T follicular helper cell (primary cell): ENCODE data around the gene IMMP2L.

ENCODE experiments used
- DNase-seq: peaks from one replicate; pipeline ENCODE4 v3.0.0-alpha.2; 2020; ENCODE audit warnings: low read depth

The IMMP2L gene

DNA sequence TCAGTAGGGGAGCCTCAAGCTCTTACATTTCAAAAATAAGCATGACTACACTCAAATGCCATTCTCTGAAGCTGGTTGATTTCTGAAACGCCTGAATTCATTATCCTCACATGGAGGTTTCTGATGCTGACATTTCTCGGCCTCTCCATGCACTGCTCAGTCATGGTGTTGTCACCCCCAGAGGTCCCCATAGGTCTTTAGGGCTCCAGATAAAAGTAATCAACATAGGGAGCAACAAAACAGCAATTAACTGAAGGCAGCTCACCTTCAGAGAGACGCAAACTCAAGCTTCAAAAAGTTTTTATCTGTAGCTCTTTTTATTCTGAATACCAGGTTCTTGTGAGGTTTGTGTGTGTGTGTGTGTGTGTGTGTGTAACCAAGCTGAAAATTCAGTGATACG lies 694.5 kb downstream of the IMMP2L start:
- no peak for DNase-seq

DNA sequence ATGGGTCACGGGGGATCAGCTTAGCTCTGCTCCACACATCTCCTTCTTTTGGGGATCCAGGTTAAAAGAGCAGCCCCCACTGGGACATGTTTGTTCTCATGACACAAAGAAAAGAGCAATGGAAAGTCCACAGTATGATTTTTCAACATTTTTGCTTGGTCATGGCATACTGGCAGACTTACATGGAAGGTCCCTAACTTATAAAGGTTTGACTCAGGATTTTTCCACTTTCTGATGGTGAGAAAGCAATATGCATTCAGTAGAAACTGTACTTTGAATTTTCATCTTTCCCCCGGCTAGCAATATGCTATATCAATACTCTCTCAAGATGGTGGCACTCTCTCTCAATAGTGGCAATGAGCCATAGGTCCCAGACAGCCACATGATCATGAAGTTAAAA lies 699.0 kb downstream of the IMMP2L start:
- no peak for DNase-seq

- no peak for DNase-seq
Measured at GRCh38 chr7:110861163-110861562, 701.1 kb downstream of the IMMP2L start.

DNA sequence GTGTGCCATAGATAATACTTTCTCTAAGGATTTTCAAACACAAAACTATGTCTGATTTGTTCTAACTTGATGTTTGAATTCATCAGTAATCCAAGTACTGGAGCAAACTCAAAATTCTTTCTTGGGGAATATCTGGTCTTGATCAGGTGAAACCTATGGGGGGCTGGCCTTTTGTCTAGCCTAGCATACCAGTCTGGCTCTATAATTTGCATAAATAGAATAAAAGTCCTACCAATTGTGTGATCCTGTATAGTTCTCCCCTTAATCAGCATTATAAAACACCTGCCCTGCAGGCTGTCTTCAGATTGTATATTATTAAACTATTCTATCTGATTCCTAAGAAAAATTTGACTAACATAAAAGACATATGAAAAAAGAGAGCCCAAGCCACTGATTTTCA lies 705.2 kb downstream of the IMMP2L start:
- DNase-seq = no peak

DNA sequence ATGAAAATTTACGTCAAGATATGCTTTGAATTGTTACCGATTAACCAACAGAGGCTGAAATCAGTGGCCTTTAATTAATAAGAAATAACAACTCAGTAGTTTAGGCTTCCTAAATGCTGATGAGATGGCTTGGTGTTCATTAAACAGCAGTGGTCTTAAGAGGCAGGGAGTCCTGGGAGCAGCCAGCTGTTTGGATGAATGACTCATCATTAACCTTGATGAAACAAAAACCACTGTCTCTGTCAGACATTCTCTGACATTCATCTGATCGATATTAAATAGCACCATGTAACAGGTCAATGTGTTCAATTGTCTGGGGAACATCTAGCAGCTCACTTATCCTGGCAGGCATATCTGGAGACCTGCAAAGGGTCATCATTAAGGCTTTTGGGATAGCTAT lies 705.6 kb downstream of the IMMP2L start:
- no peak for DNase-seq

DNA sequence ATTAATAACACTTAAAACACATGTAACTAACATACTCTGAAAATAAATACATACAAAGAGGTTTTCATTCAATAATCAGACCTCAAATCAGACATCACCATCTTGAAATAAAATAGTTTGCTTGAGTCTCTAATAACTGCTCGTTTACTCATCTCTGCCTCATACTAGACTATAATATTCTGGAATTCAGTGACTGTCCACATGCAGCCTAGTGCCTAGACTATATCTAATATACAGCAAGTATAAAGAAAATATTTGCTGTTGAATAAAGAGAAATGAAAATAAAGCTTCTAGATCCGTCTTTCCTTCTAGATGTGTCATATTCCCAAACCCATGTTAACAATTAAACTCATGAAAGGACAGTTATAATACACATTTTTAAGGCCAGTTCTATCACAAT lies 707.6 kb downstream of the IMMP2L start:
- no peak for DNase-seq

GRCh38 chr7:110854166-110854565 lies 708.1 kb downstream of the IMMP2L start:
- no peak for DNase-seq

GRCh38 chr7:110853263-110853662 lies 709.0 kb downstream of the IMMP2L start:
- no peak for DNase-seq

GRCh38 chr7:110852156-110852940 lies 709.9 kb downstream of the IMMP2L start:
- no peak for DNase-seq

DNA sequence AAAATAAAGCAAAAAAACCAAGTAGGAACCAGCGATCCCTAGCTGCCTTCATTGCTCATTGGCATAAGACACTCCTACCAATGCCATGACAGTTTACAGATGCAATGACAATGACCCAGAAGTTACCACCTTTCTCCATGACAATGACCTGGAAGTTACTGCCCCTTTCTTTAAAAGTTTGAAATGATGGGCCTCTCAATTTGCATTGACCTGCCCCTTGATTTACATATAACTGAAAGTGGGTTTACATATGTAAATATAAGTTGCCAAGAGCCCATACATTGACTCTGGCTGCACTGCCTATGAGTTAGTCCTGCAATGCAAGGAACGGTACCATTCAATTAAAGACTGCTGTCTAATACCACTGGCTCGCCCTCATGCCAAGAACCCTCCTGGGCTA lies 712.1 kb downstream of the IMMP2L start:
- DNase-seq = no peak

GRCh38 chr7:110842796-110843195 lies 719.5 kb downstream of the IMMP2L start:
- DNase-seq = no peak

DNA sequence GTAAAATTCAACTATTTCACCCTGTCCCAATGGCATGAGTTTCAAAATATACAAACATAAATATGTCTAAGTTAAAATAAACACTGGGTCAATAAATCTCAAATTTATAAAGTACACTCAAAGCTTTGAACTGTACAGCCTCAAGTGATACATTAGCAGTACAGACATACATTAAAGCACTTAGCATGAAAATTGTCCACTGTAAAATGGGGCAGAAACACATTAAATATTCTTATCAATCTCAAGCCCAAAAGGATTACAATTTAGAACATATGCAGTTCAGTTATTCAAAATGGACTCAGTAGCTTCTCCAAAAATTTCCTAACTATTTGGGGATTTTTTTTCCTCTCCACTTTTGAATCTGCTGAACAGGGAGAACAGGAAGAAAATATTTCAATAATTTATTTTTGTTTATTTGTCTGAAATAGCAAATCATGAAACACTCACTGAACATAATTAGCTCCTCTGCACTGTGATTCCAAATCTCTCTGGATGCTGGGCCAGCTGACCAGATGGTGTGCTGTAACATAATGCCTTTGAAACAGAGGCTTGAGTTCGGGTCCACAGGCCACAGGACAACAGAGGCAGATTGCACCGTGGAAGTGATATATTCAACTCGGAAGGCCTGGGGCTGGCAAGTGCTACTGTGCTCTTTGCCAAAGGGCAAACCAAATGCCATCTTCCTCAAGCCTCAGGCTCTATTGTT lies 720.3 kb downstream of the IMMP2L start:
- no peak for DNase-seq

- DNase-seq = no peak
Measured at GRCh38 chr7:110839866-110840265, 722.4 kb downstream of the IMMP2L start.

DNA sequence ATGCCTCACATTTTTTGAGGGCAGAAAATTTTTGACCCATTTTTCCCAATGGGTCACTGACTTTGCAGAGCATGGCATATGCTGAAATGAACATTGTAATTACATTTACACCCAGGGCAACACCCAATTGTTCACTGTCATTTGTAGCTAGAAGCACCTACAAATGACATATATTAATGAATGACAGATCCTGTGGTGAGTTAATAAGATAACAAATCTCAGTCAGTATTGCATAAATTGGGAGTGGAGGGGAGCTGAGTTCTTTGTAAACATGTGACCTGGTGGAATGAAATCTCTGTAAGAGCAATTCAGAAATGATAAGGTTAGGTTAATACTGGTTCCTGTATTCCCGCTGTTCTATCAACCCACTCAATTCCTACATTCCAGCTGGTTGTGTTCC lies 726.4 kb downstream of the IMMP2L start:
- DNase-seq = no peak

DNA sequence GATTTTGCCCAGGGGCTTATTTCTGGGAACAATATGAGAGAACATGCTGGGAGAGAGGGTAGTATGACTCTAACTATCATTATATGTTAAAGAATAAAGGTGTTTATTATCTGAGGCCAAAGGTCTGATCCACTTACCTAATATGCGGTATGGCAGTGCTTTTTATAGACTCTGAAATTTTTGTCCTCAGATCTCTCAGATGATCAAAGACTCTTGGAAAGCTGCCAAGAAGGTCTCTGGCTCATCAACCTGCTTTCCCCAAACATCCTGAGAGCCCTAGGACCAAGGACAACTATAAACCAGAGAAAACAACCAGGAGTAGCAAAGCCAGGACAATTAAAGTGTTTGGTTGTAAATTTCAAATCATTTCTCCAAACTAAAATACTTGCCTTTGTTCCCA lies 727.1 kb downstream of the IMMP2L start:
- no peak for DNase-seq

DNA sequence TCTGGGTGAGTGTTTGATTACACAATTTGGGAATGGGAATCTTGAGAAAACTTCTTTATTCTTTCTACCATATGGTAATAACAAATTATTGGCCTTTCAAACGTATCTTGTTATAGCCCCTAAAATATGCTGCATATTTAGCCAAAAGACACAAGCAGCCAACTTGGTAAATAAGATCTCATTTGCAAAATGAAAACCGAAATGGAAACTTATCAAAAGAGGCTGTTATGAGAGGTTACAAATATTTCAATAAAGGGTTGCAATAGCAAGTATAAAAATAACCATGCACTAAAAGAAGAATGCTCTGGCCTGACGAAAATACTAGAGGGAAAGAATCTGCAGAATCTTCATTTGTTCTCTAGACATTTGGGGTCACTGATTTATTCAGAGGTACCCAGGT lies 730.9 kb downstream of the IMMP2L start:
- DNase-seq = no peak

DNA sequence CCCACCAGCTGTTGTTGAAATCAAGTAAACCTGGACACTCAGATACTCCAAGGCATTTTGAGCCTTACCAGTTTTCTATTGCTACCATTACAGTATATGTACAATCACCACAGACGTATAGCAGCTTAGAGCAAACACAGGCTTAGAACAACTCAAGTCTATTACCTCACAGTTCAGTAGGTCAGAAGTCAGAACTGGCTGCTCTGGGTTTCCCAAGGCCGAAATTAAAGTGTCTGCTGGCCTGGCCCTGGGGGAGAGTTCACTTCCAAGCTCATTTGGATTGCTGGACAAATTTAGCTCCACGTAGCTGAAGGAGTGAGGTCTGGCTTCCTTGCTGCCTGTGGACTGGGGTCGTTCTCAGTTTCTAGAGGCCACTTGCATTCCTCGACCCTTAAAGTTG lies 731.5 kb downstream of the IMMP2L start:
- DNase-seq = no peak

DNA sequence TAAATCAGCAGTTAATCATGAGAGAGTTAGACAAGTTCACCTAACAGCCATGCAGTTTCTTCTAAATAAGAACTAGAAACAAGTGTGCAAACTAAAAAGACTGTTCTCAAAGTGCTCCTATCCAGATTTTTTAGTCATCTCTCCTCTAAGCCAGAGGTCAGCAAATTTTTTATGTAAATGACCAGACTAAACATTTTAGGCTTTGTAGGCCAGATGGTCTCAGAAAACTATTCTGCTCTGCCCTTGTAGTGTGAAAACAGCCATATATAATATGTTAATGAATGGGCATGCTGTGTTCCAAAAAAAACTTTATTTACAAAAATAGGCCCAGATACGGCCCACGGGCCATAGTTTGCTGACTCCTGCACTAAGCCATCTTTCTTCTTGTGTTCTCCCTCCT lies 734.4 kb downstream of the IMMP2L start:
- DNase-seq = no peak

GRCh38 chr7:110827287-110827855 lies 734.9 kb downstream of the IMMP2L start:
- DNase-seq = no peak

GRCh38 chr7:110813986-110814385 lies 748.3 kb downstream of the IMMP2L start:
- no peak for DNase-seq

DNA sequence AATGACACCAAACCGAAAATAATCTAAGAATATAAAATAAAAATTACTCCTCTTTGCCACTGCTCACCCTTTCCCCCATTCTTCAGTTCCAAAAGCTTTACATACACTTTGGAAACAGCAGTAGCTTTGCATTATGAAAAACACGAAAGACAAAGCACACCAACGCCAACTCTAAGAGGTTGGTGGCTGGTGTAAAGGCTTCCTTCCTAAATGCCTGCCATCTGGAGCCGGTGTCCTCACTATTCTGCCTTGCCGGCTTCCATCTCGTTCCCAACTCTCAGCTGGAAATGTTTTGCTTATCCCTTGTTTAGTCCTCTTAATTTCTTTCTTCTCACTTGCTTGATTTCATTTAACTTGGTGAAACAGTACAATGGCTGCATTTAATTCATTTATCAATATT lies 752.5 kb downstream of the IMMP2L start:
- DNase-seq = no peak

GRCh38 chr7:110808361-110808760 lies 753.9 kb downstream of the IMMP2L start:
- DNase-seq = no peak

DNA sequence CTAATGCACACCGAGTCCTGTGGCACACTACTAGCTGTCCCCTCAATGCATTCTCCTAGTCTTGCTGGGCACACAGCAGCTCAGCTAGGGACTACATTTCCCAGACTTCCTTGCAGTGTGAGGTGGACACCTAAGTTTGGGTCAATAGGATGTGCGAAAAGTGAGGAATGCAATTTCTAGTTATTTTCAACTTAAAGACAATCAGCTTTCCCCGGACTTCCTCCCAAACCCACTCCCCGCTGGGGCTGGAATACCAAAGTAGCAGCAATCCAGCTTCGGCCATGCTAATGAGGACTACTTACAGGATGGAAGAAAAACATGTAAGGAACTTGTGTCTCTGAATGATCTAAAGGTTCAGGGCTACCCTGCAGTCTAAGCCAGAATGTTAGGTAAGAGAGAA lies 757.8 kb downstream of the IMMP2L start:
- DNase-seq = no peak
